ENCODE measurements around the gene SLFNL1.

The SLFNL1 gene

DNA sequence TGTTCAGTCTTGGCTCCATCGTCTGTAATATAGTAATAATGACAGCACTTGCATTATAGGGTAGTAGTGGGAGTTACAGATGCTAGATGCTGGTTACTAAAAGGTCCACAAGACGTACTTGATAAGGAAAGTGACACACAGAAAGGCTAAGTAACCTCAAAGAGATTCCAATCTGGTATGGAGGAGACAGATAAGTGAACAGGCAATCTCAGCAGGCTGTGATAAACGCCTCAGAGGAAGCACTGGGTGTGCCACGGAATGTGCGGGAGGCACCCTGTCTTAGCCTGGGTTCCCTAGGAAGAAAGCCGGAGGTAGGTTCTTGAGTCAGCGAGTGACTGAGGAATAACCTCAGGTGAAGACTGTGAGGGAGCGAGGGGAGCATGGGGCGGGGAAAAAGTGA, 46.6 kb downstream of the SLFNL1 start:
- H3K4me3 Mint-ChIP-seq = no peak overlapping the region
- H3K27me3 Mint-ChIP-seq = no peaks in the 10 kb centered on the region
- H3K4me1 Mint-ChIP-seq (ENCODE audit: low read depth) = peaks cover 17% of the 10 kb centered on the region
- no peak overlapping the region for H3K27ac Mint-ChIP-seq
- no peak for DNase-seq
- no peaks in the 10 kb centered on the region for H3K36me3 Mint-ChIP-seq (ENCODE audit: low read depth)
- H3K9me3 Mint-ChIP-seq = no peaks in the 10 kb centered on the region

DNA sequence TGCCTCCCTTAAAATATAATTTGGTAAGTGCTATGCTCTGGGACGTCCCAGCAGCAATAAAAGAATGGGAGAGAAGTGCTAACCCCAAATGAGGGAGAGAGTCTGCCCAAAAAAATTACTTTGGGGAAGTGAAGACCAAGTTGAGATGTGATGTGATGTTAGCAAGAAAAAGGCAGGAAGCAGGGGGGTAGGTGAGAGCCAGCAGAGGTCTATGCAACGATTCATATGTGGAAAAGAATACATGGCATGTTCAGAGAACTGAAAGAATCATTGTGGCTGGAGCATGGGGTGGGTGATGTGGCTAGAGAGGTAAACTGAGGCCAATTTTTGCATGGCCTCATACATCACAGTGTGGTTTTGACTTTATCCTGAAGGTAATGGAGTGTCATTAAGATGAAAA, 47.6 kb downstream of the SLFNL1 start:
- H3K27me3 Mint-ChIP-seq = no peaks in the 10 kb centered on the region
- no peak overlapping the region for H3K27ac Mint-ChIP-seq
- H3K4me3 Mint-ChIP-seq = no peak overlapping the region
- no peaks in the 10 kb centered on the region for H3K36me3 Mint-ChIP-seq (ENCODE audit: low read depth)
- DNase-seq = no peak
- peaks cover 14% of the 10 kb centered on the region for H3K4me1 Mint-ChIP-seq (ENCODE audit: low read depth)
- no peaks in the 10 kb centered on the region for H3K9me3 Mint-ChIP-seq

GRCh38 chr1:40971966-40972365, 49.6 kb downstream of the SLFNL1 start:
- Mint-ChIP-seq H3K4me3 (no peak overlapping the region), H3K4me1 (ENCODE audit: low read depth) (peaks cover 10% of the 10 kb centered on the region), H3K9me3 (no peaks in the 10 kb centered on the region), H3K36me3 (ENCODE audit: low read depth) (no peaks in the 10 kb centered on the region), H3K27ac (no peak overlapping the region), H3K27me3 (no peaks in the 10 kb centered on the region)
- DNase-seq = no peak

DNA sequence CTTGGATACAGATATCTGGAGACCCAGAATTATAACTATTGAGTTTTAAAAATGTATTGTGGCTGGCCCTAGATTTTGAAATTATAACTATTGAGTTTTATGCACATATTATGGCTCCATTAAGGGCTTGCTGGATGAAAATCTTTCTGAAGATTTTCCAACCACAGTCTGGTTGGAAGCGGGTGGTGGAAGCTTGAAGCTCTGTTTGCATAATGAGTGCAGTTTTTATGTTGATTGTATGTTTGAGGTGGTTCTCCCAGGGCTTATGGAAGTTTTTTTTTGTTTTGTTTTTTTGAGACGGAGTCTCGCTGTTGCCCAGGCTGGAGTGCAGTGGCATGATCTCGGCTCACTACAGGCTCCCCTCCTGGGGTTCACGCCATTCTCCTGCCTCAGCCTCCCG, 52.1 kb downstream of the SLFNL1 start:
- DNase-seq = no peak
- Mint-ChIP-seq H3K36me3 (ENCODE audit: low read depth) (no peaks in the 10 kb centered on the region), H3K27me3 (no peaks in the 10 kb centered on the region), H3K9me3 (no peaks in the 10 kb centered on the region), H3K27ac (no peak overlapping the region), H3K4me3 (no peak overlapping the region), H3K4me1 (ENCODE audit: low read depth) (peaks cover 6% of the 10 kb centered on the region)

GRCh38 chr1:40966417-40966816, 55.1 kb downstream of the SLFNL1 start:
- no peak for DNase-seq
- no peaks in the 10 kb centered on the region for H3K36me3 Mint-ChIP-seq (ENCODE audit: low read depth)
- H3K27ac Mint-ChIP-seq = no peak overlapping the region
- no peaks in the 10 kb centered on the region for H3K9me3 Mint-ChIP-seq
- no peak overlapping the region for H3K4me3 Mint-ChIP-seq
- no peaks in the 10 kb centered on the region for H3K27me3 Mint-ChIP-seq
- H3K4me1 Mint-ChIP-seq (ENCODE audit: low read depth) = no peaks in the 10 kb centered on the region
